GM12872 (cell line): ENCODE measurements around the gene SPOCK2.

Experiments
- CTCF ChIP-seq: IDR thresholded peaks from 3 replicates; pipeline ENCODE4 v1.5.1; 2011; ENCODE audit warnings: low read depth, mild to moderate bottlenecking, low read length, moderate library complexity; ENCODE audit not compliant: insufficient read depth

The SPOCK2 gene

GRCh38 chr10:72114706-72115450 lies 26.5 kb upstream of the SPOCK2 start:
- no peak for TF ChIP-seq CTCF

- TF ChIP-seq CTCF, result no peak
Measured at GRCh38 chr10:72110673-72111401, 22.5 kb upstream of the SPOCK2 start.

- TF ChIP-seq CTCF, result no peak
Measured at GRCh38 chr10:72109636-72110157, 21.3 kb upstream of the SPOCK2 start.

- TF ChIP-seq CTCF, result no peak
Measured at GRCh38 chr10:72108830-72109635, 20.7 kb upstream of the SPOCK2 start.

GRCh38 chr10:72107325-72108003 lies 19.1 kb upstream of the SPOCK2 start:
- no peak for TF ChIP-seq CTCF

- no peak for TF ChIP-seq CTCF
Measured at GRCh38 chr10:72106896-72107295, 18.5 kb upstream of the SPOCK2 start.
